ENCODE data around the gene CBLC.

DNA sequence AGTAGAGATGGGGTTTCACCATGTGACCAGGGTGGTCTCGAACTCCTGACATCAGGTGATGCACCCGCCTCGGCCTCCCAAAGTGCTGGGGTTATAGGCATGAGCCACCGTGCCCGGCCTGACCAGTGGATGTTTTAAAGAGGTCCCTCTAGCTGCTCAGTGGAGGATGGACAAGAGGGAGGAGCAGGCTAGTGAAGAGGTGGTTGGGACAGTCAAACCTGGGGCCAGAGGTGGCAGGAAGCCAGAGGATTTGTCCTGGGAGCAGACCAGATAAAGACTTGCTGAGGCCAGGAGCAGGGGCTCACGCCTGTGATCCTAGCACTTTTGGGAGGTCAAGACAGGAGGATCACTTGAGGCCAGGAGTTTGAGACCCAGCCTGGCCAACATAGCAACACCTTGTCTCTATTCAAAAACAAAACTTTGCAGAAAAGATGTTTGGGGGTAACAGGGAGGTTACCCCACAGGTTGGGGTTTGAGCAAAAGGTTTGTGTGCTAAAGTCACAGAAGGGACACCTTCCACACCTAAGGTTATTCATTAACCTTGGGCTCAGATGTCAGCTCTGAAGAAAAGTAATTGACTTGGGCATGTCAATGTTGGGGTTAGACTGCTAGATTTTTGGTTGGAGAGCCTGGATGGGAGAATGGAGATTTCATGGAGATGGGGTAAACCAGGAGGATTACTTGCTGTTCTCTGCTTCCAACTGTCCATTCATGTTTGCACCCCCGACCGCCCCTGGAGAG, 40.2 kb downstream of the CBLC start:
- TF ChIP-seq SP1 (IDR thresholded peaks at IDR 0.05), result no peak
- TF ChIP-seq SUZ12 (IDR thresholded peaks at IDR 0.05), result no peak
- no peak for TF ChIP-seq FOXA1 (IDR thresholded peaks at IDR 0.05)
- no peak for TF ChIP-seq FOXM1 (IDR thresholded peaks at IDR 0.05; ENCODE audit: borderline replicate concordance)
- no peak for TF ChIP-seq ARNT (IDR thresholded peaks at IDR 0.05)
- TF ChIP-seq LEF1 (IDR thresholded peaks at IDR 0.05; ENCODE audit: borderline replicate concordance), result no peak
- no peak for TF ChIP-seq FOXK2 (IDR thresholded peaks at IDR 0.05)
- TF ChIP-seq ELF4 (IDR thresholded peaks at IDR 0.05), result no peak
- no peak for TF ChIP-seq NFRKB (IDR thresholded peaks at IDR 0.05)
- TF ChIP-seq BHLHE40 (IDR thresholded peaks at IDR 0.05; ENCODE audit: borderline replicate concordance), result no peak
- TF ChIP-seq, protein P1, sequence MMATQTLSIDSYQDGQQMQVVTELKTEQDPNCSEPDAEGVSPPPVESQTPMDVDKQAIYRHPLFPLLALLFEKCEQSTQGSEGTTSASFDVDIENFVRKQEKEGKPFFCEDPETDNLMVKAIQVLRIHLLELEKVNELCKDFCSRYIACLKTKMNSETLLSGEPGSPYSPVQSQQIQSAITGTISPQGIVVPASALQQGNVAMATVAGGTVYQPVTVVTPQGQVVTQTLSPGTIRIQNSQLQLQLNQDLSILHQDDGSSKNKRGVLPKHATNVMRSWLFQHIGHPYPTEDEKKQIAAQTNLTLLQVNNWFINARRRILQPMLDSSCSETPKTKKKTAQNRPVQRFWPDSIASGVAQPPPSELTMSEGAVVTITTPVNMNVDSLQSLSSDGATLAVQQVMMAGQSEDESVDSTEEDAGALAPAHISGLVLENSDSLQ (IDR thresholded peaks at IDR 0.05), result no peak
- no peak for TF ChIP-seq HDGF (IDR thresholded peaks at IDR 0.05; ENCODE audit: borderline replicate concordance)
- TF ChIP-seq ZNF384 (IDR thresholded peaks at IDR 0.05), result no peak
